Measurements from ENCODE around the gene SLC7A7.

DNA sequence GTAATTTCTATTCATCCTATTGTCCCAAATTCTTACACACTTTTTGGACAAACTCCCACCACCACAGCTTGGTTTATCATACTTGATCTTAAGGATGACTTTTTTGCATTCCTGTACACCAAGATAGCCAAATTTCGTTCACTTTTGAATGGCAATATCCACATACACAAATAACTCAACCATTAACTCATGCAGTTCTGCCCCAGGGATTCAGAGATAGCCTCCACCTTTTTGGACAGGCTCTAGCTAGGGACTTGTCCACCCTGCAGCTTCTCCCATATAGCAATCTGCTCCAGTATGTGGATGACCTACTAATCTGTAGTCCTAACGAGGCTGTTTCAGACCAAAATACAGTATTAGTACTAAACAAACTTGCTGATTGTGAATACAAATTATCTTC, 81.4 kb downstream of the SLC7A7 start:
- TF ChIP-seq, protein P1, sequence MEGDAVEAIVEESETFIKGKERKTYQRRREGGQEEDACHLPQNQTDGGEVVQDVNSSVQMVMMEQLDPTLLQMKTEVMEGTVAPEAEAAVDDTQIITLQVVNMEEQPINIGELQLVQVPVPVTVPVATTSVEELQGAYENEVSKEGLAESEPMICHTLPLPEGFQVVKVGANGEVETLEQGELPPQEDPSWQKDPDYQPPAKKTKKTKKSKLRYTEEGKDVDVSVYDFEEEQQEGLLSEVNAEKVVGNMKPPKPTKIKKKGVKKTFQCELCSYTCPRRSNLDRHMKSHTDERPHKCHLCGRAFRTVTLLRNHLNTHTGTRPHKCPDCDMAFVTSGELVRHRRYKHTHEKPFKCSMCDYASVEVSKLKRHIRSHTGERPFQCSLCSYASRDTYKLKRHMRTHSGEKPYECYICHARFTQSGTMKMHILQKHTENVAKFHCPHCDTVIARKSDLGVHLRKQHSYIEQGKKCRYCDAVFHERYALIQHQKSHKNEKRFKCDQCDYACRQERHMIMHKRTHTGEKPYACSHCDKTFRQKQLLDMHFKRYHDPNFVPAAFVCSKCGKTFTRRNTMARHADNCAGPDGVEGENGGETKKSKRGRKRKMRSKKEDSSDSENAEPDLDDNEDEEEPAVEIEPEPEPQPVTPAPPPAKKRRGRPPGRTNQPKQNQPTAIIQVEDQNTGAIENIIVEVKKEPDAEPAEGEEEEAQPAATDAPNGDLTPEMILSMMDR (conservative IDR thresholded peaks at IDR 0.05; ENCODE audit: low read depth in 2 of 2), result no peak
- TF ChIP-seq POLR2AphosphoS5 (IDR thresholded peaks at IDR 0.05; ENCODE audit: low read depth) (no peak), EZH2 (IDR thresholded peaks at IDR 0.05; ENCODE audit: low read depth, unreplicated experiment) (no peak), JUNB (IDR thresholded peaks at IDR 0.05; ENCODE audit: unreplicated experiment) (no peak), EZH2phosphoT487 (IDR thresholded peaks at IDR 0.05; ENCODE audit: unreplicated experiment) (no peak)
- TF ChIP-seq, protein P2, sequence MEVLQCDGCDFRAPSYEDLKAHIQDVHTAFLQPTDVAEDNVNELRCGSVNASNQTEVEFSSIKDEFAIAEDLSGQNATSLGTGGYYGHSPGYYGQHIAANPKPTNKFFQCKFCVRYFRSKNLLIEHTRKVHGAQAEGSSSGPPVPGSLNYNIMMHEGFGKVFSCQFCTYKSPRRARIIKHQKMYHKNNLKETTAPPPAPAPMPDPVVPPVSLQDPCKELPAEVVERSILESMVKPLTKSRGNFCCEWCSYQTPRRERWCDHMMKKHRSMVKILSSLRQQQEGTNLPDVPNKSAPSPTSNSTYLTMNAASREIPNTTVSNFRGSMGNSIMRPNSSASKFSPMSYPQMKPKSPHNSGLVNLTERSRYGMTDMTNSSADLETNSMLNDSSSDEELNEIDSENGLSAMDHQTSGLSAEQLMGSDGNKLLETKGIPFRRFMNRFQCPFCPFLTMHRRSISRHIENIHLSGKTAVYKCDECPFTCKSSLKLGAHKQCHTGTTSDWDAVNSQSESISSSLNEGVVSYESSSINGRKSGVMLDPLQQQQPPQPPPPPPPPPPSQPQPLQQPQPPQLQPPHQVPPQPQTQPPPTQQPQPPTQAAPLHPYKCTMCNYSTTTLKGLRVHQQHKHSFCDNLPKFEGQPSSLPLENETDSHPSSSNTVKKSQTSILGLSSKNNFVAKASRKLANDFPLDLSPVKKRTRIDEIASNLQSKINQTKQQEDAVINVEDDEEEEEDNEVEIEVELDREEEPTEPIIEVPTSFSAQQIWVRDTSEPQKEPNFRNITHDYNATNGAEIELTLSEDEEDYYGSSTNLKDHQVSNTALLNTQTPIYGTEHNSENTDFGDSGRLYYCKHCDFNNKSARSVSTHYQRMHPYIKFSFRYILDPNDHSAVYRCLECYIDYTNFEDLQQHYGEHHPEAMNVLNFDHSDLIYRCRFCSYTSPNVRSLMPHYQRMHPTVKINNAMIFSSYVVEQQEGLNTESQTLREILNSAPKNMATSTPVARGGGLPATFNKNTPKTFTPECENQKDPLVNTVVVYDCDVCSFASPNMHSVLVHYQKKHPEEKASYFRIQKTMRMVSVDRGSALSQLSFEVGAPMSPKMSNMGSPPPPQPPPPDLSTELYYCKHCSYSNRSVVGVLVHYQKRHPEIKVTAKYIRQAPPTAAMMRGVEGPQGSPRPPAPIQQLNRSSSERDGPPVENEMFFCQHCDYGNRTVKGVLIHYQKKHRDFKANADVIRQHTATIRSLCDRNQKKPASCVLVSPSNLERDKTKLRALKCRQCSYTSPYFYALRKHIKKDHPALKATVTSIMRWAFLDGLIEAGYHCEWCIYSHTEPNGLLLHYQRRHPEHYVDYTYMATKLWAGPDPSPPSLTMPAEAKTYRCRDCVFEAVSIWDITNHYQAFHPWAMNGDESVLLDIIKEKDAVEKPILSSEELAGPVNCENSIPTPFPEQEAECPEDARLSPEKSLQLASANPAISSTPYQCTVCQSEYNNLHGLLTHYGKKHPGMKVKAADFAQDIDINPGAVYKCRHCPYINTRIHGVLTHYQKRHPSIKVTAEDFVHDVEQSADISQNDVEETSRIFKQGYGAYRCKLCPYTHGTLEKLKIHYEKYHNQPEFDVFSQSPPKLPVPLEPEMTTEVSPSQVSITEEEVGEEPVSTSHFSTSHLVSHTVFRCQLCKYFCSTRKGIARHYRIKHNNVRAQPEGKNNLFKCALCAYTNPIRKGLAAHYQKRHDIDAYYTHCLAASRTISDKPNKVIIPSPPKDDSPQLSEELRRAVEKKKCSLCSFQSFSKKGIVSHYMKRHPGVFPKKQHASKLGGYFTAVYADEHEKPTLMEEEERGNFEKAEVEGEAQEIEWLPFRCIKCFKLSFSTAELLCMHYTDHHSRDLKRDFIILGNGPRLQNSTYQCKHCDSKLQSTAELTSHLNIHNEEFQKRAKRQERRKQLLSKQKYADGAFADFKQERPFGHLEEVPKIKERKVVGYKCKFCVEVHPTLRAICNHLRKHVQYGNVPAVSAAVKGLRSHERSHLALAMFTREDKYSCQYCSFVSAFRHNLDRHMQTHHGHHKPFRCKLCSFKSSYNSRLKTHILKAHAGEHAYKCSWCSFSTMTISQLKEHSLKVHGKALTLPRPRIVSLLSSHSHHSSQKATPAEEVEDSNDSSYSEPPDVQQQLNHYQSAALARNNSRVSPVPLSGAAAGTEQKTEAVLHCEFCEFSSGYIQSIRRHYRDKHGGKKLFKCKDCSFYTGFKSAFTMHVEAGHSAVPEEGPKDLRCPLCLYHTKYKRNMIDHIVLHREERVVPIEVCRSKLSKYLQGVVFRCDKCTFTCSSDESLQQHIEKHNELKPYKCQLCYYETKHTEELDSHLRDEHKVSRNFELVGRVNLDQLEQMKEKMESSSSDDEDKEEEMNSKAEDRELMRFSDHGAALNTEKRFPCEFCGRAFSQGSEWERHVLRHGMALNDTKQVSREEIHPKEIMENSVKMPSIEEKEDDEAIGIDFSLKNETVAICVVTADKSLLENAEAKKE (CRISPR knock-in tag; IDR thresholded peaks at IDR 0.05), result no peak
- TF ChIP-seq, protein P3, sequence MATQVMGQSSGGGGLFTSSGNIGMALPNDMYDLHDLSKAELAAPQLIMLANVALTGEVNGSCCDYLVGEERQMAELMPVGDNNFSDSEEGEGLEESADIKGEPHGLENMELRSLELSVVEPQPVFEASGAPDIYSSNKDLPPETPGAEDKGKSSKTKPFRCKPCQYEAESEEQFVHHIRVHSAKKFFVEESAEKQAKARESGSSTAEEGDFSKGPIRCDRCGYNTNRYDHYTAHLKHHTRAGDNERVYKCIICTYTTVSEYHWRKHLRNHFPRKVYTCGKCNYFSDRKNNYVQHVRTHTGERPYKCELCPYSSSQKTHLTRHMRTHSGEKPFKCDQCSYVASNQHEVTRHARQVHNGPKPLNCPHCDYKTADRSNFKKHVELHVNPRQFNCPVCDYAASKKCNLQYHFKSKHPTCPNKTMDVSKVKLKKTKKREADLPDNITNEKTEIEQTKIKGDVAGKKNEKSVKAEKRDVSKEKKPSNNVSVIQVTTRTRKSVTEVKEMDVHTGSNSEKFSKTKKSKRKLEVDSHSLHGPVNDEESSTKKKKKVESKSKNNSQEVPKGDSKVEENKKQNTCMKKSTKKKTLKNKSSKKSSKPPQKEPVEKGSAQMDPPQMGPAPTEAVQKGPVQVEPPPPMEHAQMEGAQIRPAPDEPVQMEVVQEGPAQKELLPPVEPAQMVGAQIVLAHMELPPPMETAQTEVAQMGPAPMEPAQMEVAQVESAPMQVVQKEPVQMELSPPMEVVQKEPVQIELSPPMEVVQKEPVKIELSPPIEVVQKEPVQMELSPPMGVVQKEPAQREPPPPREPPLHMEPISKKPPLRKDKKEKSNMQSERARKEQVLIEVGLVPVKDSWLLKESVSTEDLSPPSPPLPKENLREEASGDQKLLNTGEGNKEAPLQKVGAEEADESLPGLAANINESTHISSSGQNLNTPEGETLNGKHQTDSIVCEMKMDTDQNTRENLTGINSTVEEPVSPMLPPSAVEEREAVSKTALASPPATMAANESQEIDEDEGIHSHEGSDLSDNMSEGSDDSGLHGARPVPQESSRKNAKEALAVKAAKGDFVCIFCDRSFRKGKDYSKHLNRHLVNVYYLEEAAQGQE (IDR thresholded peaks at IDR 0.05; ENCODE audit: unreplicated experiment), result no peak
